HEK293 (cell line): Measurements from ENCODE around the gene PLEKHA3.

Experiments used
- CTCF ChIA-PET: fragments of 350-600 bp; formaldehyde crosslinking; extraction: SDS; loops from one replicate; lab custom pipeline; 2021; ENCODE audit warnings: antibody characterized with exemption; lab: Yijun Ruan, JAX
- POLR2A ChIA-PET: fragments of 300-600 bp; formaldehyde crosslinking; extraction: SDS; loops from one replicate; lab custom pipeline; 2020; ENCODE audit warnings: antibody characterized with exemption, inconsistent platforms; lab: Yijun Ruan, JAX
- H3K27ac ChIP-seq: fragments of 200-500 bp; sonication (Bioruptor generic); 2 replicates; pipeline ENCODE4 v1.5.1; 2014; ENCODE audit warnings: low read depth, low read length, control low read depth, inconsistent platforms; ENCODE audit errors: extremely low read depth
- H3K36me3 ChIP-seq, 2 experiments: fragments of 200-500 bp in 1 of 2; sonication (Bioruptor generic) in 1 of 2; 1 replicate in 1 of 2; 2 replicates in 1 of 2; pipeline ENCODE4 v1.5.1; 2014 to 2017; ENCODE audit warnings: inconsistent platforms in 2 of 2, low read length in 2 of 2; ENCODE audit not compliant: control insufficient read depth in 2 of 2, insufficient read depth in 1 of 2
- H3K4me1 ChIP-seq: fragments of 200-500 bp; sonication (Bioruptor generic); 2 replicates; pipeline ENCODE4 v1.5.1; 2014; ENCODE audit warnings: mild to moderate bottlenecking, low read length, inconsistent platforms; ENCODE audit not compliant: control insufficient read depth, insufficient read depth
- H3K4me3 ChIP-seq: 2 replicates; pipeline ENCODE4 v1.5.1; 2011; ENCODE audit warnings: low read depth, mild to moderate bottlenecking, control low read depth, low read length, moderate library complexity
- H3K9me3 ChIP-seq: fragments of 200-500 bp; sonication (Bioruptor generic); 2 replicates; pipeline ENCODE4 v1.5.1; 2014; ENCODE audit warnings: low read depth, low read length, inconsistent platforms; ENCODE audit not compliant: control insufficient read depth, insufficient read depth
- HOXD13 ChIP-seq: sonication (generic); formaldehyde crosslinking; IDR thresholded peaks from 2 replicates; pipeline ENCODE4 v1.8.0; 2022; ENCODE audit warnings: missing genetic modification reagents, borderline replicate concordance
- MYNN ChIP-seq: fragments of 450-650 bp; formaldehyde crosslinking; IDR thresholded peaks from 2 replicates; pipeline ENCODE4 v1.5.1; 2016; ENCODE audit warnings: missing biosample characterization, missing genetic modification characterization, borderline replicate concordance
- PBX3 ChIP-seq: sonication (generic); formaldehyde crosslinking; IDR thresholded peaks from 2 replicates; pipeline ENCODE4 v1.8.1; 2022; ENCODE audit warnings: mild to moderate bottlenecking, moderate library complexity, missing genetic modification reagents
- SETDB1 ChIP-seq: IDR thresholded peaks from one replicate; pipeline ENCODE4 v1.6.1; 2017; ENCODE audit warnings: mild to moderate bottlenecking, low read length, moderate library complexity, mixed read lengths; ENCODE audit not compliant: insufficient read length
- SP2 ChIP-seq: fragments of 450-650 bp; formaldehyde crosslinking; IDR thresholded peaks from 2 replicates; pipeline ENCODE4 v1.5.1; 2016; ENCODE audit warnings: missing biosample characterization, missing genetic modification characterization
- SP3 ChIP-seq: fragments of 450-650 bp; formaldehyde crosslinking; IDR thresholded peaks from 2 replicates; pipeline ENCODE4 v1.5.1; 2016; ENCODE audit warnings: missing biosample characterization, missing genetic modification characterization
- ZNF148 ChIP-seq: fragments of 450-650 bp; formaldehyde crosslinking; IDR thresholded peaks from 2 replicates; pipeline ENCODE4 v1.5.0; 2017; ENCODE audit warnings: missing biosample characterization, missing genetic modification characterization, borderline replicate concordance
- ZNF174 ChIP-seq: fragments of 450-650 bp; formaldehyde crosslinking; IDR thresholded peaks from 2 replicates; pipeline ENCODE4 v1.5.0; 2017; ENCODE audit warnings: missing biosample characterization, mild to moderate bottlenecking, missing genetic modification characterization
- ZNF202 ChIP-seq: fragments of 450-650 bp; formaldehyde crosslinking; IDR thresholded peaks from 2 replicates; pipeline ENCODE4 v1.5.1; 2016; ENCODE audit warnings: missing biosample characterization, missing genetic modification characterization, borderline replicate concordance
- ZNF221 ChIP-seq: fragments of 450-650 bp; formaldehyde crosslinking; IDR thresholded peaks from 2 replicates; pipeline ENCODE4 v1.5.1; 2017; ENCODE audit warnings: missing biosample characterization, missing genetic modification characterization, borderline replicate concordance
- ZNF274 ChIP-seq, 2 experiments: fragments of 200-500 bp in 1 of 2; fragments of 450-650 bp in 1 of 2; sonication (Bioruptor generic) in 1 of 2; formaldehyde crosslinking in 1 of 2; IDR thresholded peaks; 2 replicates each; pipeline versions ENCODE4 v1.5.1 to v1.6.1; 2014 to 2016; ENCODE audit warnings: borderline replicate concordance in 1 of 2, inconsistent platforms in 1 of 2, low read length in 1 of 2, missing biosample characterization in 1 of 2, missing genetic modification characterization in 1 of 2
- ZNF302 ChIP-seq: fragments of 450-650 bp; formaldehyde crosslinking; IDR thresholded peaks from 2 replicates; pipeline ENCODE4 v1.5.1; 2016; ENCODE audit warnings: missing biosample characterization, missing genetic modification characterization, low read depth
- ZNF501 ChIP-seq: fragments of 450-650 bp; formaldehyde crosslinking; IDR thresholded peaks from 2 replicates; pipeline ENCODE4 v1.5.1; 2016; ENCODE audit warnings: missing biosample characterization, missing genetic modification characterization
- ZNF548 ChIP-seq: fragments of 450-650 bp; formaldehyde crosslinking; IDR thresholded peaks from 2 replicates; pipeline ENCODE4 v1.5.1; 2016; ENCODE audit warnings: missing biosample characterization, missing genetic modification characterization
- ZNF580 ChIP-seq: fragments of 450-650 bp; formaldehyde crosslinking; IDR thresholded peaks from 2 replicates; pipeline ENCODE4 v1.5.1; 2016; ENCODE audit warnings: missing biosample characterization, missing genetic modification characterization
- ZNF596 ChIP-seq: fragments of 450-650 bp; IDR thresholded peaks from 2 replicates; pipeline ENCODE4 v1.5.0; 2018; ENCODE audit warnings: missing biosample characterization, mild to moderate bottlenecking, missing genetic modification characterization, moderate library complexity
- ZNF654 ChIP-seq: fragments of 450-650 bp; formaldehyde crosslinking; IDR thresholded peaks from 2 replicates; pipeline ENCODE4 v1.5.1; 2016; ENCODE audit warnings: low read depth, missing biosample characterization, missing genetic modification characterization
- ZNF677 ChIP-seq: fragments of 450-650 bp; IDR thresholded peaks from 2 replicates; pipeline ENCODE4 v1.5.0; 2018; ENCODE audit warnings: missing biosample characterization, mild to moderate bottlenecking, missing genetic modification characterization, moderate library complexity
- ZNF837 ChIP-seq: fragments of 450-650 bp; formaldehyde crosslinking; IDR thresholded peaks from 2 replicates; pipeline ENCODE4 v1.5.1; 2016; ENCODE audit warnings: missing biosample characterization, missing genetic modification characterization
- ZSCAN23 ChIP-seq: fragments of 450-650 bp; formaldehyde crosslinking; IDR thresholded peaks from 2 replicates; pipeline ENCODE4 v1.5.1; 2016; ENCODE audit warnings: missing biosample characterization, missing genetic modification characterization
- ZSCAN4 ChIP-seq: fragments of 450-650 bp; formaldehyde crosslinking; IDR thresholded peaks from 2 replicates; pipeline ENCODE4 v1.5.1; 2017; ENCODE audit warnings: missing biosample characterization, missing genetic modification characterization

PLEKHA3 gene

GRCh38 chr2:178536037-178536436 lies 55.8 kb downstream of the PLEKHA3 start:
- no peaks in the 10 kb centered on the region for H3K4me1 ChIP-seq
- no peak overlapping the region for H3K4me3 ChIP-seq
- no peak for TF ChIP-seq ZSCAN23 (tag by site-specific recombination)
- no peaks in the 10 kb centered on the region for H3K9me3 ChIP-seq
- ChIA-PET CTCF (no interaction called here), POLR2A (no interaction called here)
- H3K36me3 ChIP-seq: peaks cover 0 to 91% of the 10 kb centered on the region in 2 experiments; a peak in 1 of 3 replicates
- no peak overlapping the region for H3K27ac ChIP-seq

GRCh38 chr2:178542161-178542560 lies 61.9 kb downstream of the PLEKHA3 start:
- H3K4me3 ChIP-seq: no peak overlapping the region
- H3K36me3 ChIP-seq: peaks cover 0 to 88% of the 10 kb centered on the region in 2 experiments; a peak in 1 of 3 replicates
- no peaks in the 10 kb centered on the region for H3K4me1 ChIP-seq
- H3K27ac ChIP-seq: no peak overlapping the region
- no peak for TF ChIP-seq MYNN (tag by site-specific recombination)
- TF ChIP-seq, all 188 proteins: peak for 0
- CTCF ChIA-PET: no interaction called here
- POLR2A ChIA-PET: no interaction called here
- no peaks in the 10 kb centered on the region for H3K9me3 ChIP-seq

GRCh38 chr2:178542569-178542968 lies 62.3 kb downstream of the PLEKHA3 start:
- Histone ChIP-seq H3K9me3 (no peaks in the 10 kb centered on the region), H3K4me3 (no peak overlapping the region), H3K36me3 (peaks cover 0 to 88% of the 10 kb centered on the region in 2 experiments; a peak in 1 of 3 replicates), H3K4me1 (no peaks in the 10 kb centered on the region), H3K27ac (no peak overlapping the region)
- no peak for TF ChIP-seq ZNF654 (tag by site-specific recombination)
- POLR2A ChIA-PET: no interaction called here
- CTCF ChIA-PET: no interaction called here

GRCh38 chr2:178550352-178550751 lies 70.1 kb downstream of the PLEKHA3 start:
- peaks cover 0 to 66% of the 10 kb centered on the region in 2 experiments; a peak in 1 of 3 replicates for H3K36me3 ChIP-seq
- ChIA-PET POLR2A (no interaction called here), CTCF (no interaction called here)
- H3K4me3 ChIP-seq: no peak overlapping the region
- no peaks in the 10 kb centered on the region for H3K9me3 ChIP-seq
- TF ChIP-seq ZNF274 (IDR thresholded peaks at IDR 0.05; ENCODE audit: low read length): no peak
- TF ChIP-seq ZNF274 (tag by site-specific recombination; IDR thresholded peaks at IDR 0.05; ENCODE audit: borderline replicate concordance): no peak
- no peak for TF ChIP-seq ZNF221
- TF ChIP-seq SETDB1: no peak
- TF ChIP-seq ZSCAN4 (tag by site-specific recombination): no peak
- TF ChIP-seq ZNF148 (tag by site-specific recombination): no peak
- TF ChIP-seq ZNF202 (tag by site-specific recombination): no peak
- TF ChIP-seq ZNF677 (tag by site-specific recombination): no peak
- no peak for TF ChIP-seq ZNF302 (tag by site-specific recombination)
- TF ChIP-seq SP3 (tag by site-specific recombination): no peak
- no peak for TF ChIP-seq ZNF837
- no peak for TF ChIP-seq ZNF548 (tag by site-specific recombination)
- TF ChIP-seq ZNF596 (tag by site-specific recombination): no peak
- TF ChIP-seq ZNF174: no peak
- no peak for TF ChIP-seq SP2 (tag by site-specific recombination)
- no peak for TF ChIP-seq PBX3 (CRISPR knock-in tag)
- no peak for TF ChIP-seq HOXD13
- no peak for TF ChIP-seq ZNF501 (tag by site-specific recombination)
- no peak for TF ChIP-seq ZNF580
- H3K27ac ChIP-seq: no peak overlapping the region
- H3K4me1 ChIP-seq: no peaks in the 10 kb centered on the region
